Endothelial cell of umbilical vein (primary cell): Measurements from ENCODE around the gene RNF224. TPM values are rescaled to one million over a fixed set of nuclear protein-coding genes. Genes with fewer than 3 reads are reported as not detected.

Experiments used
- BruUV-seq: library from RNA; stranded (reverse); fragments of 400-500 nt; replicated peaks from 2 replicates; lab custom pipeline; 2021; lab: Mats Ljungman, UMichigan
- CTCF ChIA-PET: fragments of 300-600, 350-600 bp; sonication (Branson Sonifier 250); formaldehyde crosslinking; loops from one replicate; lab custom pipeline; 2021; ENCODE audit warnings: antibody characterized with exemption, inconsistent platforms; lab: Charles Lee
- POLR2A ChIA-PET: fragments of 300-600, 350-600 bp; sonication (Branson Sonifier 250); formaldehyde crosslinking; loops from one replicate; lab custom pipeline; 2021; ENCODE audit warnings: antibody characterized with exemption, inconsistent platforms; lab: Charles Lee
- DNase-seq: peaks from one replicate; pipeline ENCODE4 v3.0.0-alpha.2; 2011; ENCODE audit warnings: low read depth, low spot score
- FAIRE-seq: peaks from 2 replicates; lab custom pipeline; 2011; peaks lifted over from hg19 to GRCh38; lab: Jason Lieb, UNC
- H2AFZ ChIP-seq: 2 replicates; pipeline ENCODE4 v1.6.0; 2012; ENCODE audit warnings: low read depth, low read length, control low read depth, inconsistent platforms
- H3K27ac ChIP-seq: 2 replicates; pipeline ENCODE4 v1.5.1; 2011; ENCODE audit warnings: low read depth, mild to moderate bottlenecking, control low read depth, low read length, moderate library complexity; ENCODE audit not compliant: insufficient read depth
- H3K27me3 ChIP-seq, 2 experiments: 2 replicates each; pipeline versions ENCODE4 v1.6.0 to v1.6.1; 2011; ENCODE audit warnings: low read length in 2 of 2, mixed read lengths in 1 of 2; ENCODE audit not compliant: control insufficient read depth in 2 of 2, insufficient read depth in 2 of 2
- H3K36me3 ChIP-seq, 2 experiments: 2 replicates in 1 of 2; 3 replicates in 1 of 2; pipeline ENCODE4 v1.5.1; 2011; ENCODE audit warnings: low read length in 2 of 2, mild to moderate bottlenecking in 1 of 2, moderate library complexity in 1 of 2; ENCODE audit not compliant: control insufficient read depth in 2 of 2, insufficient read depth in 2 of 2; ENCODE audit errors: extremely low read depth in 1 of 2
- H3K4me1 ChIP-seq: 3 replicates; pipeline ENCODE4 v1.5.1; 2011; ENCODE audit warnings: mild to moderate bottlenecking, low read length; ENCODE audit not compliant: control insufficient read depth, insufficient read depth; ENCODE audit errors: extremely low read depth
- H3K4me2 ChIP-seq: 2 replicates; pipeline ENCODE4 v1.6.1; 2011; ENCODE audit warnings: low read length, control low read depth, mixed read lengths; ENCODE audit not compliant: insufficient read depth
- H3K4me3 ChIP-seq, 3 experiments: fragments of 200-600 bp in 1 of 3; sonication (generic), shearing (Covaris generic) in 1 of 3; replicated peaks in 1 of 3; 2 replicates each; pipeline ENCODE4 v1.5.1; 2011 to 2016; ENCODE audit warnings: control low read depth in 3 of 3, low read length in 3 of 3, mild to moderate bottlenecking in 2 of 3, inconsistent platforms in 1 of 3, low read depth in 1 of 3, moderate library complexity in 1 of 3; ENCODE audit not compliant: insufficient read depth in 1 of 3
- H3K79me2 ChIP-seq: 2 replicates; pipeline ENCODE4 v1.6.0; 2012; ENCODE audit warnings: low read length, inconsistent platforms; ENCODE audit not compliant: control insufficient read depth, insufficient read depth
- H3K9ac ChIP-seq: replicated peaks from 2 replicates; pipeline ENCODE3; 2011; ENCODE audit warnings: low read length, control low read depth; ENCODE audit not compliant: insufficient read depth; ENCODE audit errors: extremely low read depth
- H3K9me1 ChIP-seq: replicated peaks from 3 replicates; pipeline ENCODE4 v1.6.0; 2011; ENCODE audit warnings: mild to moderate bottlenecking, low read length; ENCODE audit not compliant: control insufficient read depth, insufficient read depth; ENCODE audit errors: extremely low read depth
- H3K9me3 ChIP-seq: replicated peaks from 2 replicates; pipeline ENCODE4 v1.5.1; 2012; ENCODE audit warnings: low read length, inconsistent platforms; ENCODE audit not compliant: control insufficient read depth, insufficient read depth
- H4K20me1 ChIP-seq: replicated peaks from 2 replicates; pipeline ENCODE3; 2011; ENCODE audit warnings: mild to moderate bottlenecking, low read length; ENCODE audit not compliant: control insufficient read depth, insufficient read depth; ENCODE audit errors: extremely low read depth
- CTCF ChIP-seq, 2 donors: IDR thresholded peaks; 1 replicate in 1 of 2; 2 replicates in 1 of 2; pipeline ENCODE4 v1.5.1; 2011; ENCODE audit warnings: low read length in 2 of 2, mild to moderate bottlenecking in 2 of 2, moderate library complexity in 2 of 2, control low read depth in 1 of 2, inconsistent platforms in 1 of 2, low read depth in 1 of 2; ENCODE audit not compliant: insufficient read depth in 1 of 2; ENCODE audit errors: extremely low read depth in 1 of 2
- JUN ChIP-seq: IDR thresholded peaks from 2 replicates; pipeline ENCODE4 v1.6.1; 2011; ENCODE audit warnings: borderline replicate concordance, low read depth; ENCODE audit not compliant: insufficient read length, insufficient read depth
- POLR2A ChIP-seq: IDR thresholded peaks from 2 replicates; pipeline ENCODE4 v1.6.1; 2012; ENCODE audit warnings: low read depth, mild to moderate bottlenecking, control low read depth, low read length
- dilution Hi-C: fragments of 300-500 bp; cut with MboI; formaldehyde crosslinking; loops from one replicate; pipeline ENCODE4 v1.15.0; 2019; ENCODE audit warnings: low sequenced_read_pairs; ENCODE audit not compliant: extremely low pct_ligation_motif_present
- intact Hi-C: fragments of 100-400 bp; cut with micrococcal nuclease; formaldehyde crosslinking; loops from one replicate; pipeline ENCODE4 v1.10.0; 2022
- polyA plus RNA-seq, 4 experiments: library from polyadenylated mRNA; depleted of rRNA in 3 of 4; stranded (reverse) in 3 of 4; unstranded in 1 of 4; fragments of >200 nt; gene quantifications; 2 replicates each; pipeline versions ENCODE4 v1.2.1 to v1.2.3, GENCODE V29; 2011 to 2012; ENCODE audit warnings: missing spikeins in 1 of 4
- total RNA-seq: library from RNA; stranded (reverse); gene quantifications from 2 replicates; pipeline ENCODE4 v1.2.3, GENCODE V29; 2021

Gene RNF224
- total and polyA plus RNA-seq, 2 donors (not counting 3 experiments of a cell fraction or from before 2014, with no cell fraction given) = not detected

- Histone ChIP-seq H3K9ac (no peak overlapping the region), H3K9me1 (no peaks in the 10 kb centered on the region), H3K79me2 (peaks cover 24% of the 10 kb centered on the region), H3K27ac (no peak overlapping the region), H3K36me3 (peaks cover 6 to 16% of the 10 kb centered on the region in 2 experiments), H3K27me3 (no peaks in the 10 kb centered on the region), H4K20me1 (no peaks in the 10 kb centered on the region), H3K4me1 (peaks cover 13% of the 10 kb centered on the region), H3K4me2 (no peak overlapping the region), H2AFZ (no peak overlapping the region), H3K4me3 (no peak overlapping the region), H3K9me3 (no peaks in the 10 kb centered on the region)
- no peak for FAIRE-seq
- POLR2A ChIA-PET = interaction anchor here (0.5 to 5.0 kb wide), 3 partner anchors 9 to 659 kb away, joined by 3 to 66 read pairs (median 4); partner anchors contain the start of genes NELFB and STPG3
- TF ChIP-seq POLR2A = peak; percentile 49
- TF ChIP-seq JUN = no peak
- dilution Hi-C loops (no loop called here), intact Hi-C loops (no loop called here)
- DNase-seq = no peak
- CTCF ChIA-PET = interaction anchor here (2.1 to 2.7 kb wide), 2 partner anchors 7 to 10 kb away, joined by 13 to 15 read pairs; partner anchors contain the start of gene NELFB
- no TSS peak for BruUV-seq
These were observed 16.6 kb downstream of the RNF224 start for GRCh38 chr9:137243626-137244485.

- no peaks in the 10 kb centered on the region for H3K9me3 ChIP-seq
- DNase-seq (no peak), FAIRE-seq (no peak)
- H3K4me1 ChIP-seq = peaks cover 13% of the 10 kb centered on the region
- H3K36me3 ChIP-seq = peaks cover 6 to 16% of the 10 kb centered on the region in 2 experiments
- intact Hi-C loops = no loop called here
- no TSS peak for BruUV-seq
- H3K9ac ChIP-seq = no peak overlapping the region
- dilution Hi-C loops = no loop called here
- CTCF ChIA-PET = interaction anchor here (0.6 to 2.7 kb wide), 4 partner anchors 8 to 16 kb away, joined by 3 to 15 read pairs (median 8); partner anchors contain the start of gene NELFB
- peaks cover 21% of the 10 kb centered on the region for H3K79me2 ChIP-seq
- no peak overlapping the region for H3K4me2 ChIP-seq
- no peak overlapping the region for H3K27ac ChIP-seq
- no peaks in the 10 kb centered on the region for H3K9me1 ChIP-seq
- TF ChIP-seq CTCF (IDR thresholded peaks at IDR 0.05; ENCODE audit: extremely low read depth in 1 of 2, insufficient read depth in 1 of 2, low read depth in 1 of 2, low read length in 2 of 2) (peak in 1 of 2 donors; percentile 9), JUN (no peak)
- no peaks in the 10 kb centered on the region for H4K20me1 ChIP-seq
- no peak overlapping the region for H2AFZ ChIP-seq
- POLR2A ChIA-PET = interaction anchor here (0.7 to 5.0 kb wide), 4 partner anchors 8 to 660 kb away, joined by 3 to 66 read pairs (median 4); partner anchors contain the start of genes NELFB and STPG3
- no peak overlapping the region for H3K4me3 ChIP-seq
- H3K27me3 ChIP-seq = no peaks in the 10 kb centered on the region
These were observed 17.5 kb downstream of the RNF224 start for GRCh38 chr9:137244486-137245449.
